Stimulated activated CD4-positive, alpha-beta T cell treated with anti-CD3 and anti-CD28 coated beads, Interleukin-4, amount 100 ng/mL, for 24 hours (primary cell): ENCODE measurements around the gene PIAS4.
"Not testable (repeated sequence)": the region's sequence is repeated elsewhere in the genome, so short reads cannot be mapped to it uniquely, and the experiment has no call there.

Experiments
- DNase-seq: peaks from one replicate; pipeline ENCODE4 v3.0.0-alpha.2; 2020

The PIAS4 gene, protein sequence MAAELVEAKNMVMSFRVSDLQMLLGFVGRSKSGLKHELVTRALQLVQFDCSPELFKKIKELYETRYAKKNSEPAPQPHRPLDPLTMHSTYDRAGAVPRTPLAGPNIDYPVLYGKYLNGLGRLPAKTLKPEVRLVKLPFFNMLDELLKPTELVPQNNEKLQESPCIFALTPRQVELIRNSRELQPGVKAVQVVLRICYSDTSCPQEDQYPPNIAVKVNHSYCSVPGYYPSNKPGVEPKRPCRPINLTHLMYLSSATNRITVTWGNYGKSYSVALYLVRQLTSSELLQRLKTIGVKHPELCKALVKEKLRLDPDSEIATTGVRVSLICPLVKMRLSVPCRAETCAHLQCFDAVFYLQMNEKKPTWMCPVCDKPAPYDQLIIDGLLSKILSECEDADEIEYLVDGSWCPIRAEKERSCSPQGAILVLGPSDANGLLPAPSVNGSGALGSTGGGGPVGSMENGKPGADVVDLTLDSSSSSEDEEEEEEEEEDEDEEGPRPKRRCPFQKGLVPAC

GRCh38 chr19:4007021-4007835 lies at the start of gene PIAS4:
TSS of gene PIAS4 (plus strand) at chr19:4007736. CDS start at chr19:4007761, 25 bp downstream.
- DNase-seq = peak; percentile 93

GRCh38 chr19:3958836-3959765 lies 48.4 kb upstream of the PIAS4 start:
- DNase-seq = no peak

DNA sequence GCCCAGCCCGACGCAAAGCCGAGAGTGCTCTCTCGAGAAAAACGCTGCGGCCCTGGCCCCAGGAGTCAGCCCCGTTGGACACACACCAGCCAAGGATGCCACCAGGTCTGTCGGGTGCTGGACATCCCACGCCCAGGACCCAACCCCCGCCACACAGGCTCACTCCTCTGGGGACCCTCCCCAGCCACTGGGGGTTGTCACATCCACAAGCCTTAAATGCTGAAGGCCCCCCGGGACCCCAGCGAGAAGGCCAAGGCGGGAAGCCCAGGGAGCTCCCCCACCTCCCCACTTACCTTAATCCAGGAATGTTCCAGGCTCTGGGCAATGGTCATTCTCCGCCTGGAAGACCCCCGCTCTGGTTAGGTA lies 47.8 kb upstream of the PIAS4 start:
- DNase-seq = no peak

DNA sequence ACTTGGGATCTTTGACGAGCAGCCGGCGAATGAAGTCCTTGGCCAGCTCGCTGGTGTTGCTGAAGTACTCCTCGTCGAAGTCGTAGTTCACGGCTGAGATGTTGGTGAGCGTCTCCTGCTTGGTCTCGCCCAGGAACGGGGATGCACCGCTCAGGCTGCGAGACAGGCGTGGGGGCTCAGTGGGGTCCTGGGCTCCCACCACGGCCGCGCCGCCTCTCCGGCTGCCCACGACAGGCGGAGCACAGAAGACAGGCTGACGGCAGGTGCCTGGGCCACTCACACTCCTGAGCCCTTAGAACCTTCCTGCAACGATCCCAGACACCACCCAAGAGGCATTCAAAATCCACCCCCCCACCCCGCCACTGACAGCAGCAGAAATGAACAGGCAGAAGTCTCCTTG lies 46.5 kb upstream of the PIAS4 start:
- DNase-seq = no peak

DNA sequence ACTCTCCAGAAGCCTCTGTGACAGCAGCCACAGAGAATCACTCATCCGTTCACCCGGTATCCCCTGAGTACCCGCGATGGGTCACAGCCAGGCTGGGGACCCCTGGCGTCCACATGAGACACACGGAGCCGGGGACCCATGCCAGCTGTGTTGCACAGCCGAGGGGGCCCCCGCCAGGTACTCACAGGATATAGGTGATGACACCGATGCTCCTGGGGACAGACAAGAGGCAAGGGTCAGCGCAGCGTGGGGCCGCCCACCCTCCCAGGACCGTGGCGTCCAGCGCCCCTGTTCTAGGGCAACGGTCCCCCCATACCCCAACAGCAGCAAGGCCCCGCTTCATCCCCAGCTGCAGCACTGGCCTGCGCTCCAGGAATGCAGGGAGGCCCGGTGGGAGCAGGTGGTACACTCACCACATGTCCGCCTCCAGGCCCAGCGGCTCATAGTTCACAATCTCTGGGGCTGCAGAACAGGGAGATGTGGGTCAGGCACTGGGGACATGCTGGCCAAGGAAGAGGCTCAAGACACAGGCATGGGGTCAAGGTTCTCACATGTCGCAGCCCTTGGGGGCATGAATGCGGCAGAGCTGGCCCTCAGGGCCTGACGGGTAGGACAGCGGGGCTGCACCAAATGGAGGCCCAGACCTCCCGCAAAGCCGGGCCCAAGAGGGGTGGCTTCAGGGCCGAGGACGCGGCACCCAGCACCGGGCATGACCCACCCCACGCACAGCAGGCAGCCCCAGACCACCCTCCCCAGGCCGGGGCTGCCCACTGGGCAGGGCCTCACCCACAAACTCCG lies 43.9 kb upstream of the PIAS4 start:
- no peak for DNase-seq

DNA sequence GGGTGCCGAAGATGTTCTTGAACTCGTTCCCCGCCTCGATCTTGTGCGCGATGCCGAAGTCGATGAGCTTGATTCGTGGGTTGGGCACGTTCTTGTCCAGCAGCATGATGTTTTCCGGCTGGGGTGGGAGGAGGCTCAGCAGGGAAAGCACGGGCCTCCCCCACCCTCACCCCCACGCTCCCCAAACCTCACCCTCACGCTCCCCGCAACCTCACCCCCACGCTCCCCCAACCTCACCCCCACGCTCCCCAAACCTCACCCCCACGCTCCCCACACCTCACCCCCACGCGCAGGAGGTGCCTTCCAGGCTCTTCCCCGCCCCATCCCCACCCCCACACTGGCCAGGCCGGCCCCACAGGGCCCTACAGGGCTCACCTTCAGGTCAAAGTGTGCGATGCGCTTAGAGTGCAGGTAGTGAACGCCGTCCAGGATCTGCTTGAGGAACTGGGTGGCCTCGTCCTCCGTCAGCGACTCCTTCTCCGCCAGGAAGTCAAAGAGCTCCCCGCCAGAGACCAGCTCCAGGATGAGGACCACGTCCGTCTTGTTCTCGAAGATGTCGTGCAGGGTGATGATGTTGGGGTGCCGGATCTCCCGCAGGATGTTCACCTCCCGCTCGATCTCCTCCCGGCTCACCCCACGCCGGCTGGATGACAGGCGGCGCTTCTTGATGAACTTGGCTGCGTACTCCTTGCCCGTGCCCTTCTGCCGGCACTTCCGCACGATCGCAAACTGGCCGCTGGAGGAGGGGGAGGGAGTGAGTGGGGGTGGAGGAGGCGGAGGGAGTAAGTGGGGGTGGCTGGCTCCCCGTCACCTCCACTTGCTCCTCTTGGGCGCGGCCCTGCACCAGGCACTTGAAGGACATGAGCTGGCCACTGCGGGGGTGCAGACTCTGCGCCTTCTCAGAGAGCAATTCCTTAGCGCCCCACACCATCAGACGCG lies 43.0 kb upstream of the PIAS4 start:
- no peak for DNase-seq

GRCh38 chr19:3966051-3967017 lies 41.2 kb upstream of the PIAS4 start:
- DNase-seq = no peak

DNA sequence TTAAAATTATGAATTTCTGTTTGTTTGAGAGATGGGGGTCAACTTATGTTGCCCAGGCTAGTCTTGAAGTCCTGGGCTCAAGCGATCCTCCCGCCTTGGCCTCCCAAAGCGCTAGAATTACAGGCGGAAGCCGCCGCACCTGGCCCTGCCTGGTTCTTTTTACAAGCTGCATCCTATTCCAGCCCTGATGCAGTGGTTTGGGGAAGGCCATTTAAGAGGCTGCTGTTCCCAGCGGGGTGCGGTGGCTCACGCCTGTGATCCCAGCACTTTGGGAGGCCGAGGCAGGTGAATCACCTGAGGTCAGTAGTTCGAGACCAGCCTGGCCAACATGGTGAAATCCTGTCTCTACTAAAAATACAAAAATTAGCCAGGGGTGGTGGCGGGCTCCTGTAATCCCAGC lies 39.6 kb upstream of the PIAS4 start:
- not testable (repeated sequence) for DNase-seq

DNA sequence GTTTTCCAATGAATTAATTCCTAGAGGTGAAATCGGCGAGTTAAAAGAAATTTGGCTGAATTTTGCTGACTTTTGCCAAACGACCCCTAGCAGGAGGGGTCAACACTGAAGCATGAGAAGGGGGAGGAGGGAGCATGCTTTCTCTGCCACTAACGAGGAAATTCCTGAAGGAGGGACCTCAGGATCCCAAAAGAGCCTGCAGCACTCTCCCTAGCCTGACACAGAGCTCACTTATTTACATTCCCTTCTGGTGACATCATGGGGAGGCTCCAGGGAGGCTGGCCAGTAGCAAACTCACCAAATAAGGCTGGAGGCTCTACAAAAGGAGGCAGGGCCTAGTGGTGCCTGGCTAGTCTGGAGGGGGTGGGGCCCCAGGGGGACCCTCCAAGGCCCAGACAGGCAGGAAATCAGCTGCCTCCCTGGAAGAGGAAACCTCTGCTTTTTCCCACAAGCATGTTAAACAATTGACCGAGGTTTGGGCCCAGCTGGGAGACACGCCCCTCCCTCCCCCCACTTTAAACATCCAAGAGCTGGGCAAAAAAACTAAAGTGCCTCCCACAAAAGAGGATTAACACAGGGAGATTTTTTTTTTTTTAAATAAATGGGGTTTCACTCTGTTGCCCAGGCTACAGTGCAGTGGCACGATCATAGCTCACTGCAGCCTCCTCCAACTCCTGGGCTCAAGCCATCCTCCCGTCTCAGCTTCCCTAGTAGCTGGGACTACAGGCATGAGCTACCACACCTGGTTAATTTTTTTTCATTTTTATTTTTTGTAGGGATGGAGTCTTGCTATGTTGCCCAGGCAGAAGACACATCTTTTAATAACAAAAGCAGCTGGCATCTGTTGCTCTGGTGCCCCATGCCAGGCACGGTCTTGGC lies 38.7 kb upstream of the PIAS4 start:
- DNase-seq = no peak

- no peak for DNase-seq
Observed at GRCh38 chr19:3969435-3970312, 37.9 kb upstream of the PIAS4 start.

DNA sequence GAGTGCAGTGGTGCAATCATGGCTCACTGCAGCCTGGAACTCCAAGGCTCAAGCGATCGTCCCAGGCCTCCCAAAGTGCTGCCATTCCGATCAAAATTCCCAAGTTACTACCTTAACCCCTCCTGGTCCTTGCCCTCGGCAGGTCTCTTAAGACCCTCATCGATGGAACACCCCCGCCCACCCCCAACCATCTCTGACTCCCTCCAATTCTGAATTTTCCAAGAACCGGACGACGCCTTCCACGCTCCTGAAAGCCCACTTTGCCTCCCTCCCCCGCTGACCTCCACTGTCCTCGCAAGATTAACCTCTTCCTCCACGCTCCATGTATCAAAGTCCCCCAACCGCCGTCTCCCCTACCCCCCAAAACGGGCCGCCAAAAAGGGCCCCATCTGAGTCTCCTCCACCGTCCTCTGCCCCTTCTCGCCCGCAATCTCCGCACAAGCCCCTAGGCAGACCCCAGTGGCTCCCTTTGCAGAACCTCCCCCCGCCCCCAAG lies 37.2 kb upstream of the PIAS4 start:
- no peak for DNase-seq

GRCh38 chr19:3970808-3971598 lies 36.5 kb upstream of the PIAS4 start, which contains the start of gene DAPK3:
TSS of gene DAPK3 (minus strand) at chr19:3971099. CDS start at chr19:3969735, 1,364 bp downstream.
- DNase-seq = peak; percentile 94

DNA sequence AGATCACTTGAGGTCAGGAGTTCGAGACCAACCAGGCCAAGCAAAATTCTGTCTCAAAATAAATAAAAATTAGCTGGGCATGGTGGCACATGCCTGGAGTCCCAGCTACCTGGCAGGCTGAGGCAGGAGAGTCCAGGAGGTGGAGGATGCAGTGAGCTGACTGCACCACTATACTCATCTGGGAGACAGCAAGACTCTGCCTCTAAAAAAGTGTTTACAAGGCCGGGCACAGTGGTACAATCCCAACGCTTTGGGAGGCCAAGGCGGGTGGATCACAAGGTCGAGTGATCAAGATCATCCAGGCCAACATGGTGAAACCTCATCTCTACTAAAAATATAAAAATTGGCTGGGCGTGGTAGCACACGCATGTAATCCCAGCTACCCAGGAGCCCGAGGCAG lies 32.4 kb upstream of the PIAS4 start:
- no peak for DNase-seq

DNA sequence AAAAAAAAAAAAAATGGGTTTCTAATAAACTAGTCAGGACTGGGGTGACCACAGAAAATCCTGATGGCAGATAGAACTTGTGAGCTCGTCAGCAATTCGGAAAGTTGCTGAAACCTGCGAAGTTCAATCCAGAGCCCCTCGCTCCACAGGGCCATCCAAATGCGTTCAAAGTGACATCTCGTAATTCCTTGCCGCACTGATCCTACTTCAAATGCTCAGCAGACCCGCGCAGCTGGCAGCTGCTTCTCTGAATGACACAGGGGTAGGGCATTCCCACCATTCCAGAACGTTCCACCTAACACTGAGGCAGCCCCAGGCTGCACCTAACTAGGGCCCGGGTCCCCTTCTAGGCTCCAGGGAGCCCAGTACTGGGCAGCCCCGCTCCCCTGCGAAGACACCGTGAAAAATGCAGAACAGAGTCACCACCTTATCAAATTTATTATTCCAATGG lies 31.9 kb upstream of the PIAS4 start:
- DNase-seq = no peak

DNA sequence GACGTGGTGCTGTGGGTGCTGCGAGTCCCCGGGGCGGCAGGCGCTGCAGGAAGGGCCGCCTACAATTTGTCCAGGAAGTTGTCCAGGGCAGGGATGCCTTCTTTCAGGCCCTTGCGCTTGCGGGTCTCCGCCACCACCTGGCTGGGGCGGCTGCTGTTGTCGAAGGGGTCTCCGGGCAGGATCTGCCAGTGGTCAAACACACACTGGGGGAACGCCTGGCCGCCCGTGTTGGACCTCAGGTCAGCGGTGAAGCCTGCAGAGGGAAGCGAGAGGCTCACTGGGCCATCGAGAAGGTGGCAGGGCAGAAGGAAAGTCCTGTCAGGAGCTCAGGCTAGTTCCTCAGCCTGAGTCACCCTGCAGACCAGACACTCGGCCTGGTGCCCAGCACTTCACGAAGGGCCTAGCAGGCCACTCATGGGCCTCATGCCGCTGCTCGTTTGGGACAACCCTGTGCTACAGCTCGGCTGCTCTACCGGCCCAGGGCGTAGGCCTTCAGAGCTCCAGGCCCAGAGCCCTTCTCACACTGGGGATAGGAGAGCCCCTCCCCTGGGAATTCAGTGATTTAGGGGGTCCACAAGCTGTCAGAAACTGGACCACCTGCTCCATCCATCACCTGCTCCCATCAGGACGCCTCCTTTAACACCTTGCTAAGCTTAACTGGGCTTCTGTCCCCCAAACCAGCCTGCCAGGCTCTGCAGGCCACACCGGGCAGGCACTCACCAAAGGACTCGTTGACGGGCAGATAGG lies 30.9 kb upstream of the PIAS4 start:
- peak; percentile 8 for DNase-seq
